ENCODE data around the gene PPIG.
"Not testable (repeated sequence)": the region's sequence is repeated elsewhere in the genome, so short reads cannot be mapped to it uniquely, and the experiment has no call there.

The PPIG gene

DNA sequence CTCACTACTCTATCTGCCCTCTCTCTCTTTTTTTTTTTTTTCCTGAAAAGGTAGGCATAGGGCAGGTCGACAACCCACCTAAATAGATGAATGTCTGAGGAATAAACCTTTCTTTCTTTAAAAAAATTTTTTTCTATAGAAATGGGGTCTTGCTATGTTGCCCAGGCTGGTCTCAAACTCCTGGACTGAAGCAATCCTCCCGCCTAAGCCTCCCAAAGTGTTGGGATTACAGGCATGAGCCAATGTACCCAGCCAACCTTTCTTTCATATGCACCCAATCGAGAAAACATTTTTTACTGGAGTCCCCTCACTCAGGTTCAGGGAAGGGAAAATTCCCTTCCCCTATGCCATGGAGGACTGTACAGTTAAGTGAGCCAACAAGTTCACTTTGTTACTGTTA, 79.1 kb downstream of the PPIG start:
- DNase-seq (ENCODE audit: low spot score): no peak

DNA sequence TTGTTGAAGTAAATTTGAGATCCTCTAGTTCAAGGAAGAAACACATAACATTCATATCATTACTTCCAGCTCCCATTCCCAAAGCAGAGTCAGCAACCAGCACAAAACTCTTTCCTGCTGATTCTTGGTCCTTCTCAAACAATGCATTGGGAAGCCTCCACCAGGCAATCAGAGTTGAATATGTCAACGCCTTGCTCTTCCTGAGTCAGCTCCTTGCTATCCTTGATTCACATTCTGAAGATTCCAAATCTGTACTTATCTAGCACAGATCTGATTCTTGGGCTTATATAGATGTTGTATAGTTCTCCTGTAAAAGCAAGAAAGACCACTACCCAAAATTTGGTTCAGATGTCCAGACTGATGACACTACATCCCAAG, 80.4 kb downstream of the PPIG start:
- no peak for DNase-seq (ENCODE audit: low spot score)

DNA sequence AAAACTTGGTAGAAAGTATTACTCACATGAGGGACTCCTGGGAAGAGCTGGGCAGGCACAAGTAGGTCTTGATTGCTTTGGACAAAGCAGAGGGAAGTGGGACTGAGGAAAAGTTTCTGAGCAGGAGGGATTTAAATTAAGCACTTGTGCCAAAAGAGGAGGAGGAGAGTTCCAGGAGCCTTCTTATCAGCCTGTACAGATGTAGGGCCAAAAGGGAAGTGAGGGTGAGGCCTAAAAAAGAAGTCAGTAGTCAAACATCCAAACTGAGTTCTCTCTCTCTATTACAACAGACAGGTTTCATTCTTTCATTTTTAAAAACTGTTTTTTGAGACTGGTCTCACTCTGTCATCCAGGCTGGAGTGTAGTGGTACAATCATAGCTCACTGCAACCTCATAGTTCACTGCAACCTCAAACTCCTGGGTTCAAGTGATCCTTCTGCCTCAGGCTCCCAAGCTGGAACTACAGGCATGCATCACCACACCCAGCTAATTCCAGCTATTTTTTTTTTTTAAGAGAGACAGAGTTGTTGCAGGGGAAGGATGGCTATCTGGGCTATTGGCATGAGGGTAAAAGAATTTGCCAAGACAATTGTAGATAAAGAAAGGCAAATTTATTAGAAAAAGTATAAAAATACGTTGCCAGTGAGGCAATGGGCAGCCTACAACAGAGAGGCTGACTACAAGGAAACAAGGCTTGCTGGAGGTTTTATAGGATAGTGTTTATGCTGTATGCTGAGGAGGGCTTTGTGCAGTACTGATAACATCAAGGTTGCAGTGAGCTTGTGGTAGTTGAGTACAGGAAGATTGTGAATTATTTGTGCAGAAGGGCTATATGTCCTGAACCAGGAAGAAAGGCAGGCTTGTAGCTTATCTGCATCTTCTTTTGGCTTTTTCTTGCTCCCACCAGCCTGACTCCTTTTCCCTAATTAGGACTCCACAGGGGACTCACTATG, 81.1 kb downstream of the PPIG start:
- no peak for DNase-seq (ENCODE audit: low spot score)

DNA sequence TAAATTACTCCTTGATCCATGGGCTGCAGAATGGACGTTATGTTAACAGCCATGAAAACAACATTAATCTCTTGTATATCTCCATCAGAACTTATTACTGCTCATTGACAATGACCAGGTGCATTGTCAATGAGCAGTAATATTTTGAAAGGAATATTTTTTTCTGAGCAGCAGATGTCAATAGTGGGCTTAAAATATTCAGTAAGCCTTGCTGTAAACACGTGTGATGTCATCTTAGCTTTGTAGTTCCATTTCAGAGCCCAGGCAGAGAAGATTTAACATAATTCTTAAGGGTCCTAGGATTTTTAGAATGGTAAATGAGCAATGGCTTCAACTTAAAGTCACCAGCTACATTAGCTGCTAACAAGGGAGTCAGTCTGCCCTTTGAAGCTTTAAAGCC, 83.4 kb downstream of the PPIG start:
- no peak for DNase-seq (ENCODE audit: low spot score)

DNA sequence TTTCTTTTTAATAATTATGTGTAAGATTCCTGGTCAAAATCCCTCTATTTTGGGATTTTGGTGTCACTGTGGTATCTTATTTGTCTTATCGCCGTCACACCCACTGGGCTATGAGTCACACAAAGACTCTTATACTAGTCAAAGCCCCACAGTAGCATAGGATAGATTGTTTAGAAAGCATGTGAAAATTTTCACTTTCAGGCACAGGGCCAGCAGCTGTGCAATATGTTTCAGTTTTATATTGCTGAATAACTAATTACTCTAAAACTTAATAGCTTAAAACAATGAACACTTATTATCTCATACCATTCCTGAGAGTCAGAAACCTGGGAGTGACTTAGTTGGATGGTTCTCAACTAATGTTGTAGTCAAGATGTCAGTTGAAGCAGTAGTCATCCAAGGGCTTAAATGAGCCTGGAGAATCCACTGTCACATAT, 86.1 kb downstream of the PPIG start:
- no peak for DNase-seq (ENCODE audit: low spot score)

DNA sequence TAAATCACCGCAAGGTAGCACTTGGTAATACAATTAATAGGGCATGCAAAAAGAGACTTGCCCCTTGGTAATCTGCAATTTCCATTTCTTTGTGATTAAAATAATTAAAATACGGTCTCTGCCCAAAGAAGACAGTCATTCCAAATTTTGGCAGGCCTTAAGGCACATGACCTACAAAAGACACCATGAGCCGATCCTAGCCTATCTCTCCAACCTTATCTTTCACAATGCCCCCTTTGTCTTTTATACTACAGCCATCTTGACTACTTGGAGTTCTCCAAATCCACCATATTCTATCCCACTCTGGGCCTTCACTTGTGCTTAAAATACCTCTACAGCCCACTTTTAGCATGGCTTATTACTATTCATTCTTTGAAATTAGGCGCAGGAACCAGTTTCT, 86.8 kb downstream of the PPIG start:
- no peak for DNase-seq (ENCODE audit: low spot score)

DNA sequence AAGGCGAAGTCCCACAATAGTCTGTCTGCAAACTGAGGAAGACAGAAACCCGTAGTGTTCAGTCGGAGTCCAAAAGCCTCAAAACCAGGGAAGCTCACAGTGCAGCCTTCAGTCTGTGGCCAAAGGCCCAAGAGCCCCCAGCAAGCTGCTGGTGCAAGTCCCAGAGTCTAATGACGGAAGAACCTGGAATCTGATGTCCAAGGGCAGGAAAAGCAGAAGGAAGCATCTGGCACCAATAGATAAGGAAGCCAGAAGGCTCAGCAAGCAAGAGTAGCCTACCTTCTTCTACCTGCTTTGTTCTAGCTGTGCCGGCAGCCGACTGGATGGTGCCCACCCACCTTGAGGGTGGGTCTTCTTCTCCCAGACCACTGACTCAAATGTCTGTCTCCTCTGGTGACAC, 88.3 kb downstream of the PPIG start:
- DNase-seq (ENCODE audit: low spot score): no peak

DNA sequence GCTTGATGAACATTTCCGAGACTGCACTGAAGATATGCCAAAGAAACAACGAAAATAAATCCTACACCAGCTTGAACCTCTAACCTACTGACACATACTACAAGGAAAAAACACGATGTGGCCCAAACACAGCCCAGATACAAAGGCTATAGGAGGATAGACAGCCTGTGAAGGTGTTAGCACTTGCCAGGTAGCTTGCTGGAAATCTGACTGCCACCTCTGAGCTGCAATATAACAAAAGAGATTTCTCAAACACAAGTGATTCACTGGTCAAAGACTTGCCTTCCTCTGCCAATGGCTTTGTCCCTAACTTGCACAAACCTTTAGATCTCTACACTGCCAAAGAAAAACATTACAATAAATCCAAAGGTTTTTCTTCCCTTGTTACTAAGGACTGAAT, 89.0 kb downstream of the PPIG start:
- DNase-seq (ENCODE audit: low spot score): no peak

DNA sequence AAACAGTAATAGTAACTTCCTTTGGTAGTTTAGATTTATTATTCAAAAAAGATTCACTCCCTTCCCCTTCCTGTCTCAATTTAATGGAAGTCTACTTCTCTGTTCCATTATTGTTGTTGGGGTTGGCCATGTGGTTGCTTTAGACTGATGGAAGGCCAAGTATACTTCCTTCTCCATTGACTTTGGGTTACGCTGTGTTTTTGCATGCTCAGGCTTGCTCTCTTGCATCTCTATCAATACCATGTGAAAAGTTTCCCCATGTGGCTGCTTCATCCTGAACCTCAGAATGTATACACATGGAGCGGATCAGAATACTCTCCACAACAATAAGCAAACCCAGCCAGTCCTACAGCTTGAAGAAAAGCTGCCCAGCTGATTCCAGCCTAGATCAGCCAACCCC, 89.8 kb downstream of the PPIG start:
- DNase-seq (ENCODE audit: low spot score): no peak

DNA sequence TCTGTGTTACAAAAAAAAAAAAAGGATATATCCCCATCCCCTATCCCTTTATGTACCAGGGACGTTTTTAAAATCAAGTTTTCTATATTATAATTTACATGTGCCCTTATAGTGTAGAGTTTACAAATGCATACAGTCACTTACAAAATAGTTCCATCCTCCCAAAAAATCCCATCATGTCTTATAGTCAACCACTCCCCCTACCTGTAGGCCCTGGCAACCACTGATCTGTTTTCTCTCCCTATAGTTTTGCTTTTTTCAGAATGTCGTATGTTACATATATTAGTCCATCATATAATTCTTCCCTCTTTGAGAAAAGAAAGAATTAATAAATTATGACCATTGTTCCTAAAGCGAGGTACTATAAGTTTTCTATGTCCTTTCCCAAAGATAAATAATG, 92.2 kb downstream of the PPIG start:
- no peak for DNase-seq (ENCODE audit: low spot score)

DNA sequence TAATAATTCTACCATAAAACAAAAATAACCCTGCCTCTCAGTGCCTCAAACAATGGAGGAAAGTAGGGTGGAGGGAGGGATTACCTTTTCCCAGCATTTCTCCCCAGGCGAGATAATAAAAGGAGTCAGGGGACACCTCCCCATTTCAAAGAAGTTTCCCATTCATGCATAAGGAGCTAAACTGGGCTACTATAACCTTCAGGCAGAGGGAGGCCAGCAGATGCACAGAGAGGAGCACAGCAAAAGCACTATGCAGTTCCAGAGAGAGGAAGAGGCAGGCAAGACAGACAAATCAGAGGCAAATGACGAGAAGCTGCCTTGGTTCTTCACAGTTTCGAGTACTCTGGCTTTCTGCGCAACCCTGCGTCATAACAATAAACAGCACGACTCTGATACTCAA, 92.7 kb downstream of the PPIG start:
- no peak for DNase-seq (ENCODE audit: low spot score)

DNA sequence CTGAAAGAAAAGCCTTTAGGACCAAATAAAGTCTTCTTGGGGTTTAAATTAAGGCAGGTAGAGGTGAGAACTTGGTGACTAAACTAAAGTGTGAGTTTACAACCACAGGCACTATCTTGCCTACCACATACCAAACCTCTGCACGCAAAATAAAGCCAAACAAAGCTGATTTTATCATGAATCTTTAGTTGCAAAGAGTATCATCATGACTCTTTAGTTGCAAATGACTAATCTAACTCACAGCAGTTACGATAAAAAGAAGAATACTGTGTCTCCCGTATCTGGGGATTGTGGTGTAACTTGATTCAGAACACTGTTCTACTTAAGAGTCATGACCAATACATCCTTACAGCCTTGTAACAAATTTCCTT, 98.9 kb downstream of the PPIG start:
- no peak for DNase-seq (ENCODE audit: low spot score)

DNA sequence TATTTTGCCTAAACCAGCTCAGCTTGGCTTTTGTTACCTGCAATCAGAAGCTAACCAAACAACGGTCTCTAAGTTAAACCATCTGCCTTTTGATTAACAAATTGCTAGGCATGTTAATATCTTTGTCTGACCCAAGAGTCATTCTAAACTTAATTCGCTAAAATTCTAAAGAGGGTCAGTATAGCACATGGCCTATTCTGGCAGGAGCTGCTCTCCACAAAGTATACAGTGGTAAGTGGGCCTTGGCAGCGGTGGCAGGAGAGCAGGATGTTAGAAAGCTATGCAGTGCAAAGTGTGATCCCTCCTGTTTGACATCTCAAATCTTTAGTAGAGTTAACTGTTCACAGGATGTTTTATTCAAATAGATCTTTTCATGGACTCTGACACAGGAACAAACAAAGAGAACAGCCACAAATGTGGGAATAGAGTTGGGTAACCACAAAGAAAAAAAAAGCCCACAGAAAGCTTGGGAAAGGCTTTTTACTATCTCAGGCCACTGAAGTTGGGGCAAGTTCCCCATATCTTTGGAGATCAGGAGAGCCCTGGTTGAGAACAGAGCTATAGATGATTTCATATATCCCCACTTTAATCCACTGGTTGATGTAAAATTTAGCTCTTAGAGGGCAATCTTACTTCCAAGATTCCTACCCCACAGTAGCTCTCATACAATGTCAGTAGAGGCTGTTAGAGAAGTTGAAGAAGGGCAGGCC, 99.4 kb downstream of the PPIG start:
- DNase-seq (ENCODE audit: low spot score): no peak

DNA sequence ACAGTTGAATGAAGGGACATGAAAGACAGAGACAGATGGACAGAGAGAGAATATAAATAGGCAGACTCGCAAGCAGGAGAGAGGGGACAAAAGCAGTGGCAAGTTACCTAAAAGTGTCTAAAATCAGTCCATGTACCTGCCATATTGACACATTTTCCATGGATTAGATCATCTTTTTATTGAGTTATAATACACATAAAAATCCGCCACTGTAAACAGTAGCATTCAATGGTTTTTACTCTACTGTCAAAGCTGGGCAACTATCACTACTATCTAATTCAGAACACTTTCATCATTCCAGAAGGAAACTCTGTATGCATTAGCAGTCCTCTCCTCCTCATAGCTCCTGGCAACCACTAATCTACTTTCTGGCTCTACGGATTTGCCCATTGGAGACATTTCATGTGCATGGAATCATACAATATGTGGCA, 100.0 kb downstream of the PPIG start:
- DNase-seq (ENCODE audit: low spot score): no peak

DNA sequence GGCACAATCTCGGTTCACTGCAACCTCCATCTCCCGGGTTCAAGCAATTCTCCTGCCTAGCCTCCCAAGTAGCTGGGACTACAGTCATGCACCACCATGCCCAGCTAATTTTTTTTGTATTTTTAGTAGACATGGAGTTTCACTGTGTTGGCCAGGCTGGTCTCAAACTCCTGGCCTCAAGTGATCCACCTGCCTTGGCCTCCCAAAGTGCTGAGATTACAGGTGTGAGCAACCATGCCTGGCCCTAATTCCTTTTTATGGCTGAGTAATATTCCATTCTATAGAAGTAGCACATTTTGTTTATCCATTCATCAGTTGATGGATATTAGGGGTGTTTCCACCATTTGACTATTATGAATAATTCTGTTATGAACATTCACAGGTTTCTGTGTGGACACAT, 100.6 kb downstream of the PPIG start:
- not testable (repeated sequence) for DNase-seq (ENCODE audit: low spot score)

DNA sequence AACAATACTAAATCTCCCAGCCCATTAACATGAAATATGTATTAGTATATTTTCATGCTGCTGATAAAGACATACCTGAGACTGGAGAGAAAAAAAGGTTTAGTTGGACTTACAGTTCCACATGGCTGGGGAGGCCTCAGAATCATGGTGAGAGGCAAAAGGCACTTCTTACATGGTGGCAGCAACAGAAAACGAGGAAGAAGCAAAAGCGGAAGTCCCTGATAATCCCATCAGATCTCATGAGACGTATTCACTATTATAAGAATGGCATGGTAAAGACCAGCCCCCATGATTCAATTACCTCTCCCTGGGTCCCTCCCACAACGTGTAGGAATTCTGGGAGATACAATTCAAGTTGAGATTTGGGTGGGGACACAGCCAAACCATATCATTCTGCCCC, 102.7 kb downstream of the PPIG start:
- not testable (repeated sequence) for DNase-seq (ENCODE audit: low spot score)

DNA sequence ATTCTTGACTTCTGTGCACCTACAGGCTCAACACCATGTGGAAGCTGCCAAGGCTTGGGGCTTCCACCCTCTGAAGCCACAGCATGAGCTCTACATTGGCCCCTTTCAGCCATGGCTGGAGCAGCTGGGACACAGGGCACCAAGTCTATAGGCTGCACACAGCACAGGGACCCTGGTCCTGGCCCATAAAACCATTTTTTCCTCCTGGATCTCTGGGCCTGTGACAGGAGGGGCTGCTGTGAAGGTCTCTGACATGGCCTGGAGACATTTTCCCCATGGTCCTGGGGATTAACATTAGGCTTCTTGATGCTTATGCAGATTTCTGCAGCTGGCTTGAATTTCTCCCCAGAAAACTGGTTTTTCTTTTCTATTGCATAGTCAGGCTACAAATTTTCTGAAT, 103.8 kb downstream of the PPIG start:
- not testable (repeated sequence) for DNase-seq (ENCODE audit: low spot score)

DNA sequence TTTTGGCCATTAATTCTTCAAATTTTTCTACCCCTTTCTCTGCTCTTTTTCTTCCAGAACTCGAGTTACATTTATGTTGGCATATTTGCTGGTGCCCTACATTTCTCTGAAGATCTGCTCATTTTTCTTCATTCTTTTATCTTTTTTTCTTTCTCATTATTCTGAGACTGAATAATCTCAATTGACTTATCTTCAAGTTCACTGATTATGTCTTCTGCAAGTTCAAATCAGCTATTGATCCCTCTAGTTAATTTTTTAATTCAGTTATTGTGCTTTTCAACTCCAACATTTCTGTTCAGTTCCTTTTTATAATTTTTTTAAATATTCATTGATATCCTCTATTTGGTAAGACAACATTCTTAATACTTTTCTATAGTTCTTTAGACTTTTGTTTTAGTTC, 106.8 kb downstream of the PPIG start:
- no peak for DNase-seq (ENCODE audit: low spot score)
